ENCODE results near the gene KRAS. TPM values are rescaled to one million over a fixed set of nuclear protein-coding genes. Genes with fewer than 3 reads are reported as not detected.

The KRAS gene
- total RNA-seq, 1 experiment from 2014 or later = 40.0 TPM

DNA sequence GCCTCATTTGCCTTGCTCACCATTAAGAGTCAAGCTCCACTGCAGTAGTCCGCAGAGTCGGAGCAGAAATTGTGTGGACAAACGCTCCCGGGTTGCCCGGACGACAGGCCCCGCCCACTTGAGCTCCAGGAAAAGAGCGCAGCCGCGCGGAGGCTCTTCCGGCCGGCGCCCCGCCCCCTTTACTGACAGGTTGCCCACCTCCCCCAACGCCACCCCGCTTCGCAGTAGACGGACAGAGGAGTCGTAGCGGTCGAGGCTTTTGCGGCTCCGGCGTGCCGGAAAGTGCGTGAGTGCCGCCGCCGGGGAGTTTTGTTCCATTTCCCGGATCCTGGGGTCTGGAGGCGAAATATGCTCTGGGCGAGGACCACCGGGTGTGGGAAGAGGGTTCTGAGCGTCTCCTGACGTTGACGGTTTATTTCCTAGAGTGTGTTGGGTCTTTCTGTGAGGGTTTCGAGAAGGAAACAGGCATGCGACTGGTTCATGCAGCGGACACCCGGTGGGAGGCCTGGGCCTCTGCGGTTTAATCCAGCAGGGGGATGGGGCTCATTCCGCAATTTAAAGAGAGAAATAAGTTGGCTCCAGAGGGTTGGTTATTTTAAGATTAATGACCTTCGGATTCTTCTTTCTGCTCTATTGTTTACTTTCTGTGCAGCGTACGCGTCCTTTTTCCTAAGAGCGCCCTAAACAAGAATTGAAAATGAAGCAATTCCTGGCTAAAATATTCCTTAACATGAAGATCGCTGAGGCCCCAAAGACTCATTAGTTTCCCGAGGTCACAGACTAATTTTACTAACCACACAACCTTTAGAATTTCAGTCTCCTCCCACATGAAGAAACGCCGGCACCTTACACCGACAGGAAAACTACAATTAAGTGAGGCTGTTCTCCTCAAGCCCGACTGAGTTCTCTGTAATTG, 55.4 kb downstream of the KRAS start, which contains the start of the genes DNAI7 and ETFRF1:
DNAI7 (minus strand) TSS at position 105 of the 916 bp plus-strand sequence; CDS start at position 23, 82 bp downstream.
ETFRF1 (plus strand) TSS at position 182 of the 916 bp plus-strand sequence. CDS start 8,720 bp downstream, outside the sequence.
- H3K4me2 ChIP-seq = peak within 1 kb of the TSS; percentile 89
- peaks cover 9% of the 10 kb centered on the region; the same call in 1 of the 2 replicates for H3F3A ChIP-seq (ENCODE audit: insufficient read depth, low read depth)
- TF ChIP-seq EZH2 (IDR thresholded peaks at IDR 0.05; ENCODE audit: low read depth) (no peak), CTCF (conservative IDR thresholded peaks at IDR 0.05) (no peak)
- H3K9me2 ChIP-seq (ENCODE audit: insufficient read depth) = no peaks in the 10 kb centered on the region
- peak within 1 kb of the TSS; percentile 84 for H3K4me3 ChIP-seq
- CTCF ChIA-PET = interaction anchor here (0.6 kb wide), 1 partner anchor 17 kb away, joined by 3 read pairs; no protein-coding TSS in a partner anchor
- no peaks in the 10 kb centered on the region for H3K36me3 ChIP-seq (ENCODE audit: low read depth)
- no peaks in the 10 kb centered on the region for H3K27me3 ChIP-seq (ENCODE audit: insufficient read depth, low read depth)
- POLR2A ChIA-PET (ENCODE audit: unreplicated experiment) = interaction anchor here (0.5 to 0.9 kb wide), 9 partner anchors 9 to 1915 kb away, joined by 3 to 20 read pairs (median 5); no protein-coding TSS in a partner anchor
- H3K4me1 ChIP-seq (replicated peaks; ENCODE audit: insufficient read depth) = peaks cover 19% of the 10 kb centered on the region; the same call in 1 of the 2 replicates
- H2AFZ ChIP-seq = peak within 1 kb of the TSS; percentile 95
- H3K79me2 ChIP-seq (ENCODE audit: low read depth) = peaks cover 12% of the 10 kb centered on the region; the same call in 1 of the 2 replicates
- no peaks in the 10 kb centered on the region for H3K9me3 ChIP-seq (ENCODE audit: insufficient read depth, low read depth)
- H3K27ac ChIP-seq = peak within 1 kb of the TSS; percentile 66
- intact Hi-C loops (cut with micrococcal nuclease; ENCODE audit: unreplicated experiment) = loop anchor here (2.0 kb wide), 1 partner anchor 55 kb away; the partner anchor contains the start of gene KRAS
- BruUV-seq (replicated peaks) = TSS peak; percentile 75
- H4K20me1 ChIP-seq (ENCODE audit: insufficient read depth) = no peaks in the 10 kb centered on the region
- DNase-seq = peak; percentile 87 to 99

- Histone ChIP-seq H3F3A (ENCODE audit: insufficient read depth, low read depth) (peaks cover 5% of the 10 kb centered on the region; the same call in 1 of the 2 replicates), H3K27ac (no peak overlapping the region), H3K9me3 (ENCODE audit: insufficient read depth, low read depth) (no peaks in the 10 kb centered on the region), H3K79me2 (ENCODE audit: low read depth) (peaks cover 12% of the 10 kb centered on the region; the same call in 1 of the 2 replicates), H4K20me1 (ENCODE audit: insufficient read depth) (no peaks in the 10 kb centered on the region), H3K4me1 (replicated peaks; ENCODE audit: insufficient read depth) (peaks cover 19% of the 10 kb centered on the region; the same call in 1 of the 2 replicates), H3K36me3 (ENCODE audit: low read depth) (no peaks in the 10 kb centered on the region), H2AFZ (peak overlapping the region; percentile 95), H3K4me3 (peak overlapping the region; percentile 84), H3K4me2 (peak overlapping the region; percentile 89), H3K9me2 (ENCODE audit: insufficient read depth) (no peaks in the 10 kb centered on the region), H3K27me3 (ENCODE audit: insufficient read depth, low read depth) (no peaks in the 10 kb centered on the region)
- intact Hi-C loops (cut with micrococcal nuclease; ENCODE audit: unreplicated experiment) = loop anchor here (2.0 kb wide), 1 partner anchor 56 kb away; the partner anchor contains the start of gene KRAS
- no peak for DNase-seq
- TSS peak; percentile 53 for BruUV-seq (replicated peaks)
- TF ChIP-seq CTCF (conservative IDR thresholded peaks at IDR 0.05) (no peak), EZH2 (IDR thresholded peaks at IDR 0.05; ENCODE audit: low read depth) (no peak)
- ChIA-PET POLR2A (ENCODE audit: unreplicated experiment) (interaction anchor here (0.6 to 0.9 kb wide), 7 partner anchors 10 to 1652 kb away, joined by 3 to 20 read pairs (median 5); no protein-coding TSS in a partner anchor), CTCF (no interaction called here)
Observed at GRCh38 chr12:25194722-25195055, 56.0 kb downstream of the KRAS start.

- no peaks in the 10 kb centered on the region for H3K9me2 ChIP-seq (ENCODE audit: insufficient read depth)
- POLR2A ChIA-PET (ENCODE audit: unreplicated experiment) = interaction anchor here (0.5 to 0.9 kb wide), 2 partner anchors 40 to 1652 kb away, joined by 3 to 10 read pairs; no protein-coding TSS in a partner anchor
- no peaks in the 10 kb centered on the region for H3K27me3 ChIP-seq (ENCODE audit: insufficient read depth, low read depth)
- peaks cover 19% of the 10 kb centered on the region; the same call in 1 of the 2 replicates for H3K4me1 ChIP-seq (replicated peaks; ENCODE audit: insufficient read depth)
- BruUV-seq (replicated peaks) = no TSS peak
- no peaks in the 10 kb centered on the region for H3K36me3 ChIP-seq (ENCODE audit: low read depth)
- TF ChIP-seq CTCF (conservative IDR thresholded peaks at IDR 0.05) = no peak
- TF ChIP-seq EZH2 (IDR thresholded peaks at IDR 0.05; ENCODE audit: low read depth) = no peak
- H3K79me2 ChIP-seq (ENCODE audit: low read depth) = peaks cover 12% of the 10 kb centered on the region; the same call in 1 of the 2 replicates
- no peaks in the 10 kb centered on the region for H4K20me1 ChIP-seq (ENCODE audit: insufficient read depth)
- peak overlapping the region; percentile 84 for H3K4me3 ChIP-seq
- CTCF ChIA-PET = no interaction called here
- H2AFZ ChIP-seq = peak overlapping the region; percentile 95
- no peaks in the 10 kb centered on the region for H3K9me3 ChIP-seq (ENCODE audit: insufficient read depth, low read depth)
- intact Hi-C loops (cut with micrococcal nuclease; ENCODE audit: unreplicated experiment) = loop anchor here (2.0 kb wide), 1 partner anchor 57 kb away; the partner anchor contains the start of gene KRAS
- H3K27ac ChIP-seq = no peak overlapping the region
- peak overlapping the region; percentile 89 for H3K4me2 ChIP-seq
- DNase-seq = no peak
- peaks cover 5% of the 10 kb centered on the region; the same call in 1 of the 2 replicates for H3F3A ChIP-seq (ENCODE audit: insufficient read depth, low read depth)
Observed at GRCh38 chr12:25194214-25194613, 56.5 kb downstream of the KRAS start.

Measured in PC-9 (cell line).